Fibroblast of mammary gland (primary cell): ENCODE results near the gene LYRM4.
"Not testable (repeated sequence)": the region's sequence is repeated elsewhere in the genome, so short reads cannot be mapped to it uniquely, and the experiment has no call there.

Source experiments
- DNase-seq: peaks from one replicate; pipeline ENCODE4 v3.0.0-alpha.2; 2010; ENCODE audit warnings: low read depth
- H3K4me3 ChIP-seq: 2 replicates; pipeline ENCODE4 v1.5.1; 2011; ENCODE audit warnings: low read depth, mild to moderate bottlenecking, low read length, moderate library complexity; ENCODE audit not compliant: control insufficient read depth
- CTCF ChIP-seq: conservative IDR thresholded peaks from 2 replicates; pipeline ENCODE4 v1.5.1; 2011; ENCODE audit warnings: low read depth, low read length, inconsistent platforms; ENCODE audit not compliant: control insufficient read depth, insufficient read depth

LYRM4 gene

GRCh38 chr6:5061152-5061551, 199.6 kb downstream of the LYRM4 start:
- DNase-seq, result no peak
- TF ChIP-seq CTCF, result no peak
- no peak overlapping the region for H3K4me3 ChIP-seq

GRCh38 chr6:5060439-5060838, 200.3 kb downstream of the LYRM4 start:
- H3K4me3 ChIP-seq, DNase-seq: not testable (repeated sequence)

- TF ChIP-seq CTCF, result no peak
- DNase-seq, result no peak
Measured at GRCh38 chr6:5059036-5059896, 201.5 kb downstream of the LYRM4 start.

More at GRCh38 chr6:5059036-5059896, 201.5 kb downstream of the LYRM4 start:
- H3K4me3 ChIP-seq, result no peak overlapping the region
